HepG2 (cell line): ENCODE data around the gene CCT3. TPM values are rescaled to one million over a fixed set of nuclear protein-coding genes. Genes with fewer than 3 reads are reported as not detected.

Experiments used
- AKAP8 ChIP-seq: sonication (generic); formaldehyde crosslinking; IDR thresholded peaks from 2 replicates; pipeline ENCODE4 v1.5.1; 2020; ENCODE audit warnings: mild to moderate bottlenecking, missing genetic modification reagents
- FOXP1 ChIP-seq, 2 experiments: fragments of 450-650 bp in 1 of 2; IDR thresholded peaks; 2 replicates each; pipeline ENCODE4 v1.6.1; 2017 to 2018; ENCODE audit warnings: antibody characterized with exemption in 1 of 2
- HNF4A ChIP-seq: sonication (generic); formaldehyde crosslinking; IDR thresholded peaks from 2 replicates; pipeline ENCODE4 v1.4.0; 2020; ENCODE audit warnings: missing genetic modification reagents
- HNRNPL ChIP-seq: fragments of 200-400 bp; formaldehyde crosslinking; IDR thresholded peaks from 2 replicates; pipeline ENCODE4 v1.6.1; 2017; ENCODE audit warnings: mild to moderate bottlenecking, low read depth, low read length
- KLF13 ChIP-seq: sonication (generic); formaldehyde crosslinking; IDR thresholded peaks from 2 replicates; pipeline ENCODE4 v1.4.0; 2020; ENCODE audit warnings: mild to moderate bottlenecking, missing genetic modification reagents
- KLF6 ChIP-seq: IDR thresholded peaks from 2 replicates; pipeline ENCODE4 v1.8.0; 2016; ENCODE audit warnings: missing biosample characterization, missing genetic modification reagents
- KMT2A ChIP-seq: sonication (generic); formaldehyde crosslinking; IDR thresholded peaks from 2 replicates; pipeline ENCODE4 v1.4.0; 2020; ENCODE audit warnings: missing genetic modification reagents
- NFKB2 ChIP-seq: sonication (generic); formaldehyde crosslinking; IDR thresholded peaks from 2 replicates; pipeline ENCODE4 v1.4.0; 2020; ENCODE audit warnings: missing genetic modification reagents, borderline replicate concordance
- NFYC ChIP-seq: IDR thresholded peaks from 2 replicates; pipeline ENCODE4 v1.6.1; 2016; ENCODE audit warnings: missing genetic modification reagents, missing compliant biosample characterization
- PCBP1 ChIP-seq: fragments of 200-400 bp; formaldehyde crosslinking; IDR thresholded peaks from 2 replicates; pipeline ENCODE4 v1.6.1; 2017; ENCODE audit warnings: mild to moderate bottlenecking, low read depth, low read length, borderline replicate concordance
- PREB ChIP-seq: sonication (generic); formaldehyde crosslinking; IDR thresholded peaks from 2 replicates; pipeline ENCODE4 v1.4.0; 2020; ENCODE audit warnings: missing genetic modification reagents
- RFX5 ChIP-seq: IDR thresholded peaks from 2 replicates; pipeline ENCODE4 v1.6.1; 2011; ENCODE audit warnings: low read depth, low read length, improper control_type of control experiment
- SP5 ChIP-seq: IDR thresholded peaks from 2 replicates; pipeline ENCODE4 v1.6.1; 2016; ENCODE audit warnings: low read depth, borderline replicate concordance
- ZNF33B ChIP-seq: sonication (generic); formaldehyde crosslinking; IDR thresholded peaks from 2 replicates; pipeline ENCODE4 v1.5.1; 2020; ENCODE audit warnings: mild to moderate bottlenecking, missing genetic modification reagents
- ZNF350 ChIP-seq: sonication (generic); formaldehyde crosslinking; IDR thresholded peaks from 2 replicates; pipeline ENCODE4 v1.4.0; 2020; ENCODE audit warnings: mild to moderate bottlenecking, low read depth, missing genetic modification reagents, borderline replicate concordance
- ZNF569 ChIP-seq: sonication (generic); formaldehyde crosslinking; IDR thresholded peaks from 2 replicates; pipeline ENCODE4 v1.5.0; 2020; ENCODE audit warnings: mild to moderate bottlenecking, missing genetic modification reagents, moderate library complexity, borderline replicate concordance
- ZNF710 ChIP-seq: sonication (generic); formaldehyde crosslinking; IDR thresholded peaks from 2 replicates; pipeline ENCODE4 v1.5.0; 2020; ENCODE audit warnings: mild to moderate bottlenecking, missing genetic modification reagents, borderline replicate concordance
- ZNF878 ChIP-seq: sonication (generic); formaldehyde crosslinking; IDR thresholded peaks from 2 replicates; pipeline ENCODE4 v1.8.1; 2023; ENCODE audit warnings: mild to moderate bottlenecking, missing genetic modification reagents, moderate library complexity
- polyA plus RNA-seq, 8 experiments: library from polyadenylated mRNA; depleted of rRNA in 3 of 8; stranded (reverse) in 7 of 8; unstranded in 1 of 8; fragments of >200 nt; fragmentation: Illumina TruSeq in 4 of 8; extraction: Trizol in 4 of 8; gene quantifications; 2 replicates each; pipeline versions ENCODE4 v1.2.1 to v1.2.3, GENCODE V29; 2011 to 2016; ENCODE audit warnings: low read depth in 4 of 8, missing spikeins in 1 of 8, mixed read lengths in 1 of 8; ENCODE audit not compliant: insufficient read depth in 1 of 8
- total RNA-seq, 5 experiments: library from RNA; depleted of rRNA; stranded (reverse); fragments of >200 nt; fragmentation: Illumina TruSeq; extraction: Trizol; gene quantifications; 2 replicates each; pipeline ENCODE4 v1.2.3, GENCODE V29; 2016; ENCODE audit warnings: low read depth in 1 of 5
- TF ChIP-seq, protein P1 (sequence below): sonication (generic); formaldehyde crosslinking; IDR thresholded peaks from 2 replicates; pipeline ENCODE4 v1.4.0; 2020; ENCODE audit warnings: missing genetic modification reagents
- TF ChIP-seq, protein P2 (sequence below): sonication (generic); formaldehyde crosslinking; IDR thresholded peaks from 2 replicates; pipeline ENCODE4 v1.5.1; 2020; ENCODE audit warnings: missing genetic modification reagents, mild to moderate bottlenecking, borderline replicate concordance
- TF ChIP-seq, protein P3 (sequence below): sonication (generic); formaldehyde crosslinking; IDR thresholded peaks from 2 replicates; pipeline ENCODE4 v1.5.1; 2020; ENCODE audit warnings: missing genetic modification reagents, mild to moderate bottlenecking, borderline replicate concordance

Gene CCT3
- total and polyA plus RNA-seq, 2 of the 13 experiments (the other 11 are each of a cell fraction or from before 2014, with no cell fraction given), result 319 to 615 TPM

GRCh38 chr1:156356875-156357534 is 18.9 kb upstream of the CCT3 start (continued):
- TF ChIP-seq PREB (no peak), AKAP8 (no peak), NFKB2 (CRISPR knock-in tag) (peak; percentile 45; the same call in 1 of the 2 replicates), ZNF350 (peak; percentile 65; the same call in 1 of the 2 replicates), PCBP1 (0 out of 2 replicates have a peak, but pooled peaks have one; percentile 58), KLF6 (CRISPR knock-in tag) (0 out of 2 replicates have a peak, but pooled peaks have one; percentile 48), HNRNPL (peak; percentile 55; the same call in 1 of the 2 replicates), HNF4A (CRISPR knock-in tag) (peak; percentile 72), NFYC (CRISPR knock-in tag) (no peak), KLF13 (no peak), ZNF33B (no peak), SP5 (CRISPR knock-in tag) (peak; percentile 87), ZNF710 (peak; percentile 49; the same call in 1 of the 2 replicates), FOXP1 (IDR thresholded peaks at IDR 0.05) (no peak), FOXP1 (CRISPR knock-in tag; IDR thresholded peaks at IDR 0.05) (no peak), RFX5 (0 out of 2 replicates have a peak, but pooled peaks have one; percentile 6), ZNF878 (no peak), ZNF569 (no peak), KMT2A (CRISPR knock-in tag) (peak; percentile 25; the same call in 1 of the 2 replicates)
- TF ChIP-seq, protein P1, sequence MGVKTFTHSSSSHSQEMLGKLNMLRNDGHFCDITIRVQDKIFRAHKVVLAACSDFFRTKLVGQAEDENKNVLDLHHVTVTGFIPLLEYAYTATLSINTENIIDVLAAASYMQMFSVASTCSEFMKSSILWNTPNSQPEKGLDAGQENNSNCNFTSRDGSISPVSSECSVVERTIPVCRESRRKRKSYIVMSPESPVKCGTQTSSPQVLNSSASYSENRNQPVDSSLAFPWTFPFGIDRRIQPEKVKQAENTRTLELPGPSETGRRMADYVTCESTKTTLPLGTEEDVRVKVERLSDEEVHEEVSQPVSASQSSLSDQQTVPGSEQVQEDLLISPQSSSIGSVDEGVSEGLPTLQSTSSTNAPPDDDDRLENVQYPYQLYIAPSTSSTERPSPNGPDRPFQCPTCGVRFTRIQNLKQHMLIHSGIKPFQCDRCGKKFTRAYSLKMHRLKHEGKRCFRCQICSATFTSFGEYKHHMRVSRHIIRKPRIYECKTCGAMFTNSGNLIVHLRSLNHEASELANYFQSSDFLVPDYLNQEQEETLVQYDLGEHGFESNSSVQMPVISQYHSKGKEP, result no peak
- TF ChIP-seq, protein P2, sequence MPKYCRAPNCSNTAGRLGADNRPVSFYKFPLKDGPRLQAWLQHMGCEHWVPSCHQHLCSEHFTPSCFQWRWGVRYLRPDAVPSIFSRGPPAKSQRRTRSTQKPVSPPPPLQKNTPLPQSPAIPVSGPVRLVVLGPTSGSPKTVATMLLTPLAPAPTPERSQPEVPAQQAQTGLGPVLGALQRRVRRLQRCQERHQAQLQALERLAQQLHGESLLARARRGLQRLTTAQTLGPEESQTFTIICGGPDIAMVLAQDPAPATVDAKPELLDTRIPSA (CRISPR knock-in tag), result no peak
- TF ChIP-seq, protein P3, sequence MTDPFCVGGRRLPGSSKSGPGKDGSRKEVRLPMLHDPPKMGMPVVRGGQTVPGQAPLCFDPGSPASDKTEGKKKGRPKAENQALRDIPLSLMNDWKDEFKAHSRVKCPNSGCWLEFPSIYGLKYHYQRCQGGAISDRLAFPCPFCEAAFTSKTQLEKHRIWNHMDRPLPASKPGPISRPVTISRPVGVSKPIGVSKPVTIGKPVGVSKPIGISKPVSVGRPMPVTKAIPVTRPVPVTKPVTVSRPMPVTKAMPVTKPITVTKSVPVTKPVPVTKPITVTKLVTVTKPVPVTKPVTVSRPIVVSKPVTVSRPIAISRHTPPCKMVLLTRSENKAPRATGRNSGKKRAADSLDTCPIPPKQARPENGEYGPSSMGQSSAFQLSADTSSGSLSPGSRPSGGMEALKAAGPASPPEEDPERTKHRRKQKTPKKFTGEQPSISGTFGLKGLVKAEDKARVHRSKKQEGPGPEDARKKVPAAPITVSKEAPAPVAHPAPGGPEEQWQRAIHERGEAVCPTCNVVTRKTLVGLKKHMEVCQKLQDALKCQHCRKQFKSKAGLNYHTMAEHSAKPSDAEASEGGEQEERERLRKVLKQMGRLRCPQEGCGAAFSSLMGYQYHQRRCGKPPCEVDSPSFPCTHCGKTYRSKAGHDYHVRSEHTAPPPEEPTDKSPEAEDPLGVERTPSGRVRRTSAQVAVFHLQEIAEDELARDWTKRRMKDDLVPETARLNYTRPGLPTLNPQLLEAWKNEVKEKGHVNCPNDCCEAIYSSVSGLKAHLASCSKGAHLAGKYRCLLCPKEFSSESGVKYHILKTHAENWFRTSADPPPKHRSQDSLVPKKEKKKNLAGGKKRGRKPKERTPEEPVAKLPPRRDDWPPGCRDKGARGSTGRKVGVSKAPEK (CRISPR knock-in tag), result 0 out of 2 replicates have a peak, but pooled peaks have one; percentile 85
